RWPE2 (cell line): ENCODE data around the gene RUFY1.
A peak's percentile ranks its signal among the peaks of the same experiment; 100 is the strongest.

ENCODE experiments used
- ATAC-seq: fragments of 200-7000 bp; cut with Tn5 transposase; 3 replicates; pipeline ENCODE4 v1.9.1; 2021; ENCODE audit warnings: low read depth
- DNase-seq: peaks from one replicate; pipeline ENCODE4 v3.0.0-alpha.2; 2020; ENCODE audit warnings: low spot score
- H3K27ac ChIP-seq: fragments of 450-650 bp; 2 replicates; pipeline ENCODE4 v1.5.1; 2017; ENCODE audit warnings: mild to moderate bottlenecking; ENCODE audit not compliant: poor library complexity, severe bottlenecking
- H3K27me3 ChIP-seq: fragments of 250-450 bp; sonication (Bioruptor Pico); 2 replicates; pipeline ENCODE4 v1.5.1; 2021; ENCODE audit warnings: mild to moderate bottlenecking, moderate library complexity; ENCODE audit not compliant: insufficient read depth, poor library complexity, severe bottlenecking
- H3K36me3 ChIP-seq: fragments of 250-450 bp; sonication (Bioruptor Pico); 2 replicates; pipeline ENCODE4 v1.5.1; 2020; ENCODE audit warnings: low read depth, mild to moderate bottlenecking, moderate library complexity
- H3K4me1 ChIP-seq: fragments of 250-450 bp; sonication (Bioruptor Pico); 2 replicates; pipeline ENCODE4 v1.5.1; 2021; ENCODE audit warnings: mild to moderate bottlenecking, moderate library complexity; ENCODE audit not compliant: insufficient read depth, poor library complexity, severe bottlenecking
- H3K4me3 ChIP-seq: fragments of 250-450 bp; sonication (Bioruptor Pico); 2 replicates; pipeline ENCODE4 v1.5.1; 2021; ENCODE audit warnings: mild to moderate bottlenecking, moderate library complexity; ENCODE audit not compliant: severe bottlenecking
- H3K9me3 ChIP-seq: fragments of 250-450 bp; sonication (Bioruptor Pico); 2 replicates; pipeline ENCODE4 v1.5.1; 2021; ENCODE audit warnings: mild to moderate bottlenecking, moderate library complexity; ENCODE audit not compliant: severe bottlenecking
- TF ChIP-seq, protein P1 (sequence below): fragments of 450-650 bp; IDR thresholded peaks from one replicate; pipeline ENCODE4 v1.5.1; 2017; ENCODE audit warnings: mild to moderate bottlenecking, moderate library complexity; ENCODE audit not compliant: poor library complexity, severe bottlenecking

The RUFY1 gene

DNA sequence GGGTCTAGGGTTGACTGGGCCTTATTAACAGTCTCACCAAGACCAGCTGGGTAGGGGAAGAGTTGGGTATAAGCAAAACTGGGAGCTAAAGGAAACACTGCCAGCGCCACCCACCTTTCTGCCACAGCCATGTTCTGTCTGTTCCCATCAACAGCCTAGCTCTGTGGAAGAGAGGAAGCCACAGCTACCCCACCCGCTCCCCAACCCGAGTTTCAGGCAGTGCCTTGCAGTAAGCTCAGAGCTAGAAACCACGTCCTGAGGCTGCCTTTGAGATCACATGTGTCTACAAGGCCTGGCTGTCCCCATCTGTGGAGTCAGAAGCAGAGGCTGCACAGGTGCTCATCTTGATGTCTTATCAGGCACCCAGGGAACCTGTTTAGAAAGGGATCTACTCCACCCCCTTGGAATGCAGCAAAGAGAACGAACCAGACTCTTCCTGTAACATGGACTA lies 57.8 kb downstream of the RUFY1 start:
- ATAC-seq (peak; percentile 3; the same call in 1 of the 3 replicates), DNase-seq (no peak)
- H3K27ac ChIP-seq: no peak overlapping the region
- no peaks in the 10 kb centered on the region for H3K4me1 ChIP-seq
- H3K27me3 ChIP-seq: no peaks in the 10 kb centered on the region
- TF ChIP-seq, protein P1, sequence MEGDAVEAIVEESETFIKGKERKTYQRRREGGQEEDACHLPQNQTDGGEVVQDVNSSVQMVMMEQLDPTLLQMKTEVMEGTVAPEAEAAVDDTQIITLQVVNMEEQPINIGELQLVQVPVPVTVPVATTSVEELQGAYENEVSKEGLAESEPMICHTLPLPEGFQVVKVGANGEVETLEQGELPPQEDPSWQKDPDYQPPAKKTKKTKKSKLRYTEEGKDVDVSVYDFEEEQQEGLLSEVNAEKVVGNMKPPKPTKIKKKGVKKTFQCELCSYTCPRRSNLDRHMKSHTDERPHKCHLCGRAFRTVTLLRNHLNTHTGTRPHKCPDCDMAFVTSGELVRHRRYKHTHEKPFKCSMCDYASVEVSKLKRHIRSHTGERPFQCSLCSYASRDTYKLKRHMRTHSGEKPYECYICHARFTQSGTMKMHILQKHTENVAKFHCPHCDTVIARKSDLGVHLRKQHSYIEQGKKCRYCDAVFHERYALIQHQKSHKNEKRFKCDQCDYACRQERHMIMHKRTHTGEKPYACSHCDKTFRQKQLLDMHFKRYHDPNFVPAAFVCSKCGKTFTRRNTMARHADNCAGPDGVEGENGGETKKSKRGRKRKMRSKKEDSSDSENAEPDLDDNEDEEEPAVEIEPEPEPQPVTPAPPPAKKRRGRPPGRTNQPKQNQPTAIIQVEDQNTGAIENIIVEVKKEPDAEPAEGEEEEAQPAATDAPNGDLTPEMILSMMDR: no peak
- peaks cover 70% of the 10 kb centered on the region for H3K36me3 ChIP-seq
- no peak overlapping the region for H3K4me3 ChIP-seq
- H3K9me3 ChIP-seq: no peaks in the 10 kb centered on the region

DNA sequence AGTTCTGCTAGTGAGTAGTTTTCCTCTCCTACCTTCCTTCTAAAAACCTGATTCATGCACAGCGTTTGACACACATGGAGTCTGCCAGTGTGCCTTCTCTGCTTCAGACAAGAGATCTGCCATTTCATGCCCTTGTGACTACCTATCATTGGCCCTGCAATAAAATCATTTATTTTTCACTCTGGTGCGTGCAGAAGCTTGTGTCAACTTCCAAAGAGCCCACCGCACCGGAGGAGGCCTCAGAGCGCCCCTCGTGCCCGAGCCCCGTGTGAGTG lies 59.4 kb downstream of the RUFY1 start:
- no peaks in the 10 kb centered on the region for H3K27me3 ChIP-seq
- H3K36me3 ChIP-seq: peaks cover 74% of the 10 kb centered on the region
- H3K27ac ChIP-seq: no peak overlapping the region
- no peak for ATAC-seq
- no peak overlapping the region for H3K4me3 ChIP-seq
- no peaks in the 10 kb centered on the region for H3K9me3 ChIP-seq
- no peaks in the 10 kb centered on the region for H3K4me1 ChIP-seq
- TF ChIP-seq, protein P1: no peak
- no peak for DNase-seq

GRCh38 chr5:179610109-179610902 lies 60.0 kb downstream of the RUFY1 start:
- no peaks in the 10 kb centered on the region for H3K9me3 ChIP-seq
- TF ChIP-seq, protein P1: no peak
- no peaks in the 10 kb centered on the region for H3K4me1 ChIP-seq
- H3K27ac ChIP-seq: no peak overlapping the region
- H3K27me3 ChIP-seq: no peaks in the 10 kb centered on the region
- ATAC-seq (peak; percentile 1; the same call in 2 of the 3 replicates), DNase-seq (no peak)
- H3K36me3 ChIP-seq: peaks cover 78% of the 10 kb centered on the region
- H3K4me3 ChIP-seq: no peak overlapping the region

DNA sequence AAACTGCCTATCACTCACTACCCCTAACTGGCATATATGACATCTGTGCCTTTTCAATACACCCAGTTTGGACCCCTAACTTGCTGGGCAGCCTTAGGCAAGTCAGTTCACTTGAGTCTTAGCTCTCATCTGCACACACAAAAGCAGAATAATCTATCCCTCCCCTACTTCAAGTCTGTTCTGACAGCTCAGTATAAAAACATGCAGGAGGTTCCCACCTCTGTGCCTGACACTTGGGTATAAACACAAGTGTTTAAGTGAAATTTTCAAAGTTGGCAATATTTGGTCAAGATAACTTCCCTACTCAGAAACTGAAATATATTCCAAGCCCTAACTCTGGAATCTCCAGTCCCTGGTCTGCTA lies 60.5 kb downstream of the RUFY1 start:
- ATAC-seq (peak; percentile 1; the same call in 2 of the 3 replicates), DNase-seq (no peak)
- Histone ChIP-seq H3K36me3 (peaks cover 78% of the 10 kb centered on the region), H3K4me3 (no peak overlapping the region), H3K27ac (no peak overlapping the region), H3K27me3 (no peaks in the 10 kb centered on the region), H3K4me1 (no peaks in the 10 kb centered on the region), H3K9me3 (no peaks in the 10 kb centered on the region)
- TF ChIP-seq, protein P1: no peak
